GM23338 (cell line): Measurements from ENCODE around the gene DRC1. TPM values are rescaled to one million over a fixed set of nuclear protein-coding genes. Genes with fewer than 3 reads are reported as not detected.

Experiments used
- ATAC-seq: fragments of 200-7000 bp; cut with Tn5 transposase; 3 replicates; pipeline ENCODE4 v1.9.1; 2020
- DNase-seq: peaks from one replicate; pipeline ENCODE4 v3.0.0-alpha.2; 2015; ENCODE audit warnings: low spot score
- H2AFZ ChIP-seq: fragments of 200-600 bp; sonication (generic); 2 replicates; pipeline ENCODE4 v1.8.0; 2016; ENCODE audit warnings: antibody characterized with exemption, mild to moderate bottlenecking, moderate library complexity
- H3F3A ChIP-seq: fragments of 200-600 bp; sonication (generic); replicated peaks from 2 replicates; pipeline ENCODE4 v1.8.0; 2017; ENCODE audit warnings: antibody characterized with exemption, mixed run types, low read depth
- H3K27ac ChIP-seq: fragments of 200-600 bp; sonication (generic); 2 replicates; pipeline ENCODE4 v1.6.1; 2016; ENCODE audit warnings: low read depth
- H3K27me3 ChIP-seq: fragments of 200-600 bp; sonication (generic); 2 replicates; pipeline ENCODE4 v1.8.0; 2016; ENCODE audit warnings: mild to moderate bottlenecking, mixed run types, moderate library complexity; ENCODE audit not compliant: insufficient read depth
- H3K36me3 ChIP-seq: fragments of 200-600 bp; sonication (generic); 2 replicates; pipeline ENCODE4 v1.8.0; 2016; ENCODE audit warnings: mild to moderate bottlenecking; ENCODE audit not compliant: insufficient read depth
- H3K4me1 ChIP-seq: fragments of 200-600 bp; sonication (generic); 2 replicates; pipeline ENCODE4 v1.8.0; 2016; ENCODE audit warnings: mild to moderate bottlenecking, moderate library complexity; ENCODE audit not compliant: insufficient read depth
- H3K4me2 ChIP-seq: fragments of 200-600 bp; sonication (generic); 2 replicates; pipeline ENCODE4 v1.7.1; 2017; ENCODE audit warnings: mixed run types
- H3K4me3 ChIP-seq: fragments of 200-600 bp; sonication (generic); 2 replicates; pipeline ENCODE4 v1.6.1; 2016; ENCODE audit warnings: mixed run types
- H3K79me2 ChIP-seq: fragments of 200-600 bp; sonication (generic); replicated peaks from 2 replicates; pipeline ENCODE4 v1.8.0; 2017; ENCODE audit warnings: mild to moderate bottlenecking; ENCODE audit not compliant: insufficient read depth
- H3K9me2 ChIP-seq: fragments of 200-600 bp; sonication (generic); 2 replicates; pipeline ENCODE4 v1.8.0; 2017; ENCODE audit not compliant: insufficient read depth
- H4K20me1 ChIP-seq: fragments of 200-600 bp; sonication (generic); replicated peaks from 2 replicates; pipeline ENCODE4 v1.8.0; 2017; ENCODE audit warnings: mild to moderate bottlenecking; ENCODE audit not compliant: insufficient read depth
- H3K27ac Mint-ChIP-seq: 2 replicates; pipeline ENCODE4 v1.8.0; 2020; ENCODE audit warnings: inconsistent platforms, mild to moderate bottlenecking, moderate library complexity, mixed read lengths
- H3K27me3 Mint-ChIP-seq: 3 replicates; pipeline ENCODE4 v1.8.0; 2022; ENCODE audit warnings: low read depth, mild to moderate bottlenecking, moderate library complexity, mixed read lengths, inconsistent platforms; ENCODE audit not compliant: insufficient read depth, poor library complexity
- H3K36me3 Mint-ChIP-seq: 3 replicates; pipeline ENCODE4 v1.8.0; 2021; ENCODE audit warnings: low read depth, mild to moderate bottlenecking, inconsistent platforms, moderate library complexity, mixed read lengths
- H3K4me1 Mint-ChIP-seq: 3 replicates; pipeline ENCODE4 v1.8.0; 2020; ENCODE audit warnings: mild to moderate bottlenecking, inconsistent platforms, mixed read lengths
- H3K4me3 Mint-ChIP-seq: 3 replicates; pipeline ENCODE4 v1.8.0; 2021; ENCODE audit warnings: moderate library complexity, mild to moderate bottlenecking, inconsistent platforms, mixed read lengths
- H3K9me3 Mint-ChIP-seq: 3 replicates; pipeline ENCODE4 v1.8.0; 2020; ENCODE audit warnings: moderate library complexity, mild to moderate bottlenecking, inconsistent platforms, mixed read lengths
- CREB1 ChIP-seq: fragments of 250-450 bp; sonication (Bioruptor Pico); IDR thresholded peaks from 2 replicates; pipeline ENCODE4 v1.5.0; 2020; ENCODE audit warnings: low read depth, mild to moderate bottlenecking, moderate library complexity
- CTCF ChIP-seq, 2 experiments: fragments of 200-600 bp in 1 of 2; sonication (generic) in 1 of 2; conservative IDR thresholded peaks; 2 replicates each; pipeline versions ENCODE4 v1.5.1 to v1.6.1; 2016 to 2017; ENCODE audit warnings: antibody characterized with exemption in 2 of 2, low read depth in 2 of 2, mild to moderate bottlenecking in 2 of 2, moderate library complexity in 1 of 2
- ETS1 ChIP-seq: IDR thresholded peaks from 2 replicates; pipeline ENCODE4 v1.6.1; 2016; ENCODE audit warnings: antibody characterized with exemption
- EZH2 ChIP-seq: fragments of 200-600 bp; sonication (generic); IDR thresholded peaks from one replicate; pipeline ENCODE4 v1.8.0; 2017; ENCODE audit warnings: antibody characterized with exemption, mild to moderate bottlenecking, low read depth; ENCODE audit not compliant: unreplicated experiment
- EZH2phosphoT487 ChIP-seq: fragments of 200-600 bp; sonication (generic); IDR thresholded peaks from one replicate; pipeline ENCODE4 v1.8.1; 2018; ENCODE audit warnings: antibody characterized with exemption; ENCODE audit not compliant: unreplicated experiment
- JUNB ChIP-seq: IDR thresholded peaks from one replicate; pipeline ENCODE4 v1.6.1; 2016; ENCODE audit warnings: antibody characterized with exemption; ENCODE audit not compliant: unreplicated experiment
- NANOG ChIP-seq: IDR thresholded peaks from 2 replicates; pipeline ENCODE4 v1.6.1; 2016; ENCODE audit warnings: antibody characterized with exemption, borderline replicate concordance
- POLR2AphosphoS5 ChIP-seq: IDR thresholded peaks from 2 replicates; pipeline ENCODE4 v1.6.1; 2016; ENCODE audit warnings: antibody characterized with exemption, low read depth
- REST ChIP-seq: IDR thresholded peaks from one replicate; pipeline ENCODE4 v1.6.1; 2018; ENCODE audit warnings: antibody characterized with exemption; ENCODE audit not compliant: unreplicated experiment
- STAT1 ChIP-seq: IDR thresholded peaks from one replicate; pipeline ENCODE4 v1.6.1; 2016; ENCODE audit warnings: antibody characterized with exemption; ENCODE audit not compliant: unreplicated experiment
- ZNF114 ChIP-seq: fragments of 250-450 bp; sonication (Bioruptor Pico); IDR thresholded peaks from 2 replicates; pipeline ENCODE4 v1.5.0; 2020; ENCODE audit warnings: mild to moderate bottlenecking, moderate library complexity
- ZNF331 ChIP-seq: fragments of 250-450 bp; sonication (Bioruptor Pico); IDR thresholded peaks from 2 replicates; pipeline ENCODE4 v1.5.0; 2020; ENCODE audit warnings: low read depth, mild to moderate bottlenecking, moderate library complexity
- ZNF462 ChIP-seq: fragments of 250-450 bp; sonication (Bioruptor Pico); IDR thresholded peaks from 2 replicates; pipeline ENCODE4 v1.5.0; 2020; ENCODE audit warnings: mild to moderate bottlenecking, moderate library complexity
- polyA plus RNA-seq: library from polyadenylated mRNA; unstranded; fragments of >200 nt; fragmentation: Nextera tagmentation; extraction: Ambion mirVana; gene quantifications from 2 replicates; pipeline ENCODE4 v1.2.1, GENCODE V29; 2016
- total RNA-seq: library from RNA; depleted of rRNA; stranded (reverse); fragments of >200 nt; shearing (Covaris generic); gene quantifications from 2 replicates; pipeline ENCODE4 v1.2.3, GENCODE V29; 2014

Gene DRC1
- total and polyA plus RNA-seq, 2 experiments from 2014 or later, result 0.45 TPM; not detected in 1

GRCh38 chr2:26478366-26478765 is 76.6 kb downstream of the DRC1 start:
- Histone ChIP-seq H2AFZ (no peak overlapping the region), H3K27me3 (no peaks in the 10 kb centered on the region), H4K20me1 (no peaks in the 10 kb centered on the region), H3K4me1 (peaks cover 7% of the 10 kb centered on the region; the same call in 1 of the 2 replicates), H3K4me3 (no peak overlapping the region), H3K27ac (no peak overlapping the region), H3K4me2 (no peak overlapping the region), H3K79me2 (no peaks in the 10 kb centered on the region), H3K36me3 (no peaks in the 10 kb centered on the region), H3F3A (no peaks in the 10 kb centered on the region), H3K9me2 (no peaks in the 10 kb centered on the region)
- DNase-seq (no peak), ATAC-seq (no peak)
- Mint-ChIP-seq H3K36me3 (no peaks in the 10 kb centered on the region), H3K9me3 (no peaks in the 10 kb centered on the region), H3K4me3 (no peak overlapping the region), H3K27ac (no peak overlapping the region), H3K4me1 (peaks cover 4% of the 10 kb centered on the region), H3K27me3 (peaks cover 9% of the 10 kb centered on the region)
- TF ChIP-seq JUNB (no peak), EZH2phosphoT487 (no peak), REST (no peak), ETS1 (no peak), CREB1 (CRISPR knock-in tag) (no peak), ZNF114 (no peak), CTCF (conservative IDR thresholded peaks at IDR 0.05; ENCODE audit: low read depth in 2 of 2) (no peak), NANOG (no peak), EZH2 (no peak), POLR2AphosphoS5 (no peak), ZNF462 (CRISPR knock-in tag) (no peak), ZNF331 (CRISPR knock-in tag) (no peak), STAT1 (no peak)
